ENCODE measurements around the gene RDX.

RDX gene

GRCh38 chr11:110152199-110152598 lies 144.2 kb downstream of the RDX start:
- no peak for TF ChIP-seq EZH2phosphoT487 (conservative IDR thresholded peaks at IDR 0.05; ENCODE audit: low read length)
- no peak for TF ChIP-seq CTCF (IDR thresholded peaks at IDR 0.05; ENCODE audit: insufficient read depth, low read length, poor library complexity, severe bottlenecking)
- Histone ChIP-seq H3K36me3 (ENCODE audit: low read length) (no peaks in the 10 kb centered on the region), H3K9me3 (ENCODE audit: insufficient read depth, low read length) (no peaks in the 10 kb centered on the region), H3K4me2 (ENCODE audit: low read depth, low read length, poor library complexity, severe bottlenecking) (no peak overlapping the region), H3F3A (ENCODE audit: insufficient read depth) (no peaks in the 10 kb centered on the region), H3K9me2 (replicated peaks; ENCODE audit: insufficient read depth, low read length) (no peaks in the 10 kb centered on the region), H4K20me1 (ENCODE audit: low read depth, low read length) (no peaks in the 10 kb centered on the region), H3K27ac (ENCODE audit: low read depth, low read length) (no peak overlapping the region), H3K79me2 (ENCODE audit: insufficient read depth, low read length) (no peaks in the 10 kb centered on the region), H3K27me3 (ENCODE audit: low read length) (no peaks in the 10 kb centered on the region), H3K9ac (ENCODE audit: low read length) (no peak overlapping the region), H2AFZ (ENCODE audit: low read depth, low read length, severe bottlenecking) (no peak overlapping the region), H3K4me3 (ENCODE audit: insufficient read depth, low read length, poor library complexity, severe bottlenecking) (no peak overlapping the region)

DNA sequence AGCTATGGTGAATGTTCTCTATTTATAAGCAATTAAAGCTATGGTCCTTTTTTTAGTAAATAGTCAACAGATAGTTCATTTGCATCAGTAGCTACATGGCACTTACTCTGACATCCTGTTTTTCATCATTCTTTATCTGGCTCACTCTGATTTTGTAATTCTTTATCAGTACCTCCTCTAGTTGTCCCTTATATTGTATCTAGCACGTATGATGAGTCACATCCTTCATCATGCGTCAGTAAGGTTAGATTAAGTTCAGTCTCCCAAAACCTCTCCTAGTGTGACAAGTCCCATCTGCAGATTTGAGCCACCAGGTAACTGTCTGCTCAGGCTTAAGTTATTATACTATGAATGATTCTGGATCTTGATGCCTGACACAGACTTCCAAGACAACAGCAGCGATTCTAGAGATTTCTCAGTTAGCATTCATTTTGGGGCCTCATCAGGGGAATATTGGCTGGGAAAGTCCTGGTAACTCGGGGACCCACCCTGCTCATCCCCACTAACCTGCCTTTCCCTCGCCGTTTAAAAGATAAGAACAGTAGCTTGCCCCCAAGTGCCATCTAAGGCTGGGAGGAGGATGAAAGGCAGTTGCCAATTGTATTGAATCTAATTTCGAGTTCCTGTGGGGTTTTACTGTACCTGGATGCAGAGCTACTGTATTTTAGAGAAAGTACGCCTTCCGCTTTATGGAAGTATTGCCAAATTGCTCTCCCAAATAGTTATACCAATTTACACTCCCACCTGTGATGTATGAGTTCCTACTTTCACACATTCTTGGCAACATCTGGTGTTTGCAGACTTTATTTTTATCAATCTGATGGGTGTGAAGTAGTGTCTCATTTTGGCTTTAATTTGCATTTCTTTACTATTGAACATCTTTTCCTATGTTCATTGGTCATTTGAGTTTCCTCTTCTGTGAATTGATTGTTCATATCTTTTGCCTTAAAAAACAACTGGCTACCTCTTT lies 147.4 kb downstream of the RDX start:
- Histone ChIP-seq H3K4me2 (ENCODE audit: low read depth, low read length, poor library complexity, severe bottlenecking) (no peak overlapping the region), H3F3A (ENCODE audit: insufficient read depth) (no peaks in the 10 kb centered on the region), H3K9me3 (ENCODE audit: insufficient read depth, low read length) (no peaks in the 10 kb centered on the region), H3K79me2 (ENCODE audit: insufficient read depth, low read length) (no peaks in the 10 kb centered on the region), H3K27ac (ENCODE audit: low read depth, low read length) (no peak overlapping the region), H2AFZ (ENCODE audit: low read depth, low read length, severe bottlenecking) (no peak overlapping the region), H3K27me3 (ENCODE audit: low read length) (no peaks in the 10 kb centered on the region), H3K4me3 (ENCODE audit: insufficient read depth, low read length, poor library complexity, severe bottlenecking) (no peak overlapping the region), H3K9me2 (replicated peaks; ENCODE audit: insufficient read depth, low read length) (no peaks in the 10 kb centered on the region), H3K36me3 (ENCODE audit: low read length) (no peaks in the 10 kb centered on the region), H4K20me1 (ENCODE audit: low read depth, low read length) (no peaks in the 10 kb centered on the region), H3K9ac (ENCODE audit: low read length) (no peak overlapping the region)
- TF ChIP-seq CTCF (IDR thresholded peaks at IDR 0.05; ENCODE audit: insufficient read depth, low read length, poor library complexity, severe bottlenecking) (no peak), EZH2phosphoT487 (conservative IDR thresholded peaks at IDR 0.05; ENCODE audit: low read length) (no peak)

GRCh38 chr11:110147962-110148709 lies 148.3 kb downstream of the RDX start:
- Histone ChIP-seq H3K27me3 (ENCODE audit: low read length) (no peaks in the 10 kb centered on the region), H3K9me3 (ENCODE audit: insufficient read depth, low read length) (no peaks in the 10 kb centered on the region), H3K79me2 (ENCODE audit: insufficient read depth, low read length) (no peaks in the 10 kb centered on the region), H2AFZ (ENCODE audit: low read depth, low read length, severe bottlenecking) (no peak overlapping the region), H3K27ac (ENCODE audit: low read depth, low read length) (no peak overlapping the region), H4K20me1 (ENCODE audit: low read depth, low read length) (no peaks in the 10 kb centered on the region), H3K9me2 (replicated peaks; ENCODE audit: insufficient read depth, low read length) (no peaks in the 10 kb centered on the region), H3K4me2 (ENCODE audit: low read depth, low read length, poor library complexity, severe bottlenecking) (no peak overlapping the region), H3K9ac (ENCODE audit: low read length) (no peak overlapping the region), H3K36me3 (ENCODE audit: low read length) (no peaks in the 10 kb centered on the region), H3F3A (ENCODE audit: insufficient read depth) (no peaks in the 10 kb centered on the region), H3K4me3 (ENCODE audit: insufficient read depth, low read length, poor library complexity, severe bottlenecking) (no peak overlapping the region)
- no peak for TF ChIP-seq CTCF (IDR thresholded peaks at IDR 0.05; ENCODE audit: insufficient read depth, low read length, poor library complexity, severe bottlenecking)
- no peak for TF ChIP-seq EZH2phosphoT487 (conservative IDR thresholded peaks at IDR 0.05; ENCODE audit: low read length)

All from SU-DHL-6 (cell line).